KMS-11 (cell line): ENCODE data around the gene TAS2R31.
"Not testable (repeated sequence)": the region's sequence is repeated elsewhere in the genome, so short reads cannot be mapped to it uniquely, and the experiment has no call there.

Experiments used
- H2AFZ ChIP-seq: fragments of 200-600 bp; sonication (generic); 2 replicates; pipeline ENCODE4 v1.6.1; 2016; ENCODE audit warnings: antibody characterized with exemption, mixed run types, low read depth
- H3K27ac ChIP-seq: fragments of 200-600 bp; sonication (generic); 2 replicates; pipeline ENCODE4 v1.6.1; 2016; ENCODE audit warnings: mild to moderate bottlenecking, mixed run types
- H3K27me3 ChIP-seq: fragments of 200-600 bp; sonication (generic); 2 replicates; pipeline ENCODE4 v1.6.1; 2017; ENCODE audit warnings: mild to moderate bottlenecking, low read depth, mixed run types, moderate library complexity; ENCODE audit not compliant: insufficient read depth
- H3K36me3 ChIP-seq: fragments of 200-600 bp; sonication (generic); 2 replicates; pipeline ENCODE4 v1.6.1; 2017; ENCODE audit warnings: mild to moderate bottlenecking, mixed run types; ENCODE audit not compliant: insufficient read depth
- H3K4me1 ChIP-seq: fragments of 200-600 bp; sonication (generic); 2 replicates; pipeline ENCODE4 v1.6.1; 2016; ENCODE audit warnings: mild to moderate bottlenecking, low read depth, mixed run types; ENCODE audit not compliant: poor library complexity, severe bottlenecking
- H3K4me2 ChIP-seq: fragments of 200-600 bp; sonication (generic); 2 replicates; pipeline ENCODE4 v1.7.0; 2016; ENCODE audit warnings: mild to moderate bottlenecking, mixed run types
- H3K4me3 ChIP-seq: fragments of 200-600 bp; sonication (generic); IDR thresholded peaks from 2 replicates; pipeline ENCODE4 v1.6.1; 2017; ENCODE audit warnings: low read depth, low read length, mixed read lengths; ENCODE audit not compliant: insufficient read depth
- H3K79me2 ChIP-seq: fragments of 200-600 bp; sonication (generic); 2 replicates; pipeline ENCODE4 v1.6.1; 2016; ENCODE audit warnings: low read depth, mixed run types; ENCODE audit not compliant: insufficient read depth
- H3K9ac ChIP-seq: fragments of 200-600 bp; sonication (generic); 2 replicates; pipeline ENCODE4 v1.6.1; 2016; ENCODE audit warnings: mild to moderate bottlenecking, mixed run types
- H4K20me1 ChIP-seq: fragments of 200-600 bp; sonication (generic); 2 replicates; pipeline ENCODE4 v1.6.1; 2016; ENCODE audit warnings: mild to moderate bottlenecking, mixed run types; ENCODE audit not compliant: insufficient read depth
- CTCF ChIP-seq: fragments of 200-600 bp; sonication (generic); conservative IDR thresholded peaks from 2 replicates; pipeline ENCODE4 v1.6.1; 2017; ENCODE audit warnings: low read depth, mild to moderate bottlenecking, antibody characterized with exemption, low read length, moderate library complexity, mixed read lengths

The TAS2R31 gene

GRCh38 chr12:11039171-11039570, 8.0 kb upstream of the TAS2R31 start:
- Histone ChIP-seq H4K20me1 (no peaks in the 10 kb centered on the region), H3K27ac (no peak overlapping the region), H3K79me2 (no peaks in the 10 kb centered on the region), H3K27me3 (no peaks in the 10 kb centered on the region), H3K36me3 (no peaks in the 10 kb centered on the region), H3K4me2 (no peak overlapping the region), H2AFZ (no peak overlapping the region), H3K9ac (no peak overlapping the region), H3K4me1 (no peaks in the 10 kb centered on the region), H3K4me3 (no peak overlapping the region)
- no peak for TF ChIP-seq CTCF

GRCh38 chr12:11033959-11034358, 2.8 kb upstream of the TAS2R31 start:
- H3K79me2 ChIP-seq, H3K4me3 ChIP-seq, H3K27ac ChIP-seq, H3K9ac ChIP-seq, H3K4me1 ChIP-seq, H3K27me3 ChIP-seq, H3K4me2 ChIP-seq, H4K20me1 ChIP-seq, H2AFZ ChIP-seq, H3K36me3 ChIP-seq: not testable (repeated sequence)

GRCh38 chr12:11026118-11026517, 5.1 kb downstream of the TAS2R31 start:
- H4K20me1 ChIP-seq = no peaks in the 10 kb centered on the region
- no peaks in the 10 kb centered on the region for H3K4me1 ChIP-seq
- TF ChIP-seq CTCF = peak; percentile 34; the same call in 1 of the 2 replicates
- no peaks in the 10 kb centered on the region for H3K36me3 ChIP-seq
- H3K79me2 ChIP-seq = no peaks in the 10 kb centered on the region
- H3K27ac ChIP-seq = no peak overlapping the region
- no peak overlapping the region for H3K4me3 ChIP-seq
- no peak overlapping the region for H3K9ac ChIP-seq
- H2AFZ ChIP-seq = no peak overlapping the region
- no peaks in the 10 kb centered on the region for H3K27me3 ChIP-seq
- no peak overlapping the region for H3K4me2 ChIP-seq

- no peaks in the 10 kb centered on the region for H4K20me1 ChIP-seq
- TF ChIP-seq CTCF = no peak
- no peak overlapping the region for H3K4me3 ChIP-seq
- H3K27ac ChIP-seq = no peak overlapping the region
- H3K4me2 ChIP-seq = no peak overlapping the region
- H3K79me2 ChIP-seq = no peaks in the 10 kb centered on the region
- no peaks in the 10 kb centered on the region for H3K4me1 ChIP-seq
- H3K36me3 ChIP-seq = no peaks in the 10 kb centered on the region
- no peak overlapping the region for H3K9ac ChIP-seq
- no peaks in the 10 kb centered on the region for H3K27me3 ChIP-seq
- no peak overlapping the region for H2AFZ ChIP-seq
Measured at GRCh38 chr12:11023387-11023786, 7.8 kb downstream of the TAS2R31 start.

- H3K4me1 ChIP-seq = no peaks in the 10 kb centered on the region
- no peaks in the 10 kb centered on the region for H3K36me3 ChIP-seq
- no peak within 1 kb of the TSS for H3K27ac ChIP-seq
- H3K4me3 ChIP-seq = no peak within 1 kb of the TSS
- no peaks in the 10 kb centered on the region for H3K79me2 ChIP-seq
- H3K4me2 ChIP-seq = no peak within 1 kb of the TSS
- H3K9ac ChIP-seq = no peak within 1 kb of the TSS
- no peak within 1 kb of the TSS for H2AFZ ChIP-seq
- H4K20me1 ChIP-seq = no peaks in the 10 kb centered on the region
- no peaks in the 10 kb centered on the region for H3K27me3 ChIP-seq
- no peak for TF ChIP-seq CTCF
Measured at GRCh38 chr12:11022520-11022919, 8.7 kb downstream of the TAS2R31 start, which contains the start of gene TAS2R19. Gene TAS2R19 (minus strand): TSS chr12:11022620. CDS start chr12:11022571, 49 bp downstream.
